Activated T-helper 17 cell treated with anti-CD3 and anti-CD28 coated beads, Interleukin-2, amount 50 U/mL, for 72 hours (primary cell): Measurements from ENCODE around the gene NPPC. TPM values are rescaled to one million over a fixed set of nuclear protein-coding genes. Genes with fewer than 3 reads are reported as not detected.

Experiments
- ATAC-seq: fragments of 150-1000 bp; cut with Tn5 transposase; replicated peaks from 2 replicates; pipeline ENCODE4 v1.10.0; 2021; ENCODE audit warnings: mild to moderate bottlenecking, moderate library complexity
- H3K27ac Mint-ChIP-seq: one replicate; pipeline ENCODE4 v1.8.0; 2022; ENCODE audit warnings: mixed read lengths
- H3K27me3 Mint-ChIP-seq: one replicate; pipeline ENCODE4 v1.8.0; 2022; ENCODE audit warnings: mixed read lengths
- H3K36me3 Mint-ChIP-seq: one replicate; pipeline ENCODE4 v1.8.0; 2022; ENCODE audit warnings: low read depth, mild to moderate bottlenecking, mixed read lengths
- H3K4me1 Mint-ChIP-seq: one replicate; pipeline ENCODE4 v1.8.0; 2022; ENCODE audit warnings: mixed read lengths
- H3K4me3 Mint-ChIP-seq: one replicate; pipeline ENCODE4 v1.8.0; 2022; ENCODE audit warnings: mild to moderate bottlenecking, mixed read lengths
- H3K9me3 Mint-ChIP-seq: one replicate; pipeline ENCODE4 v1.8.0; 2022; ENCODE audit warnings: mixed read lengths
- total RNA-seq, 2 donors: library from RNA; stranded (reverse); gene quantifications; one replicate each; pipeline ENCODE4 v1.2.3, GENCODE V29; 2022

Gene NPPC
- total RNA-seq, 2 donors from 2014 or later = not detected

- H3K27ac Mint-ChIP-seq = no peak overlapping the region
Measured at GRCh38 chr2:231946241-231946814, 20.1 kb upstream of the NPPC start.

GRCh38 chr2:231942180-231942579 lies 16.0 kb upstream of the NPPC start:
- Mint-ChIP-seq H3K4me3 (no peak overlapping the region), H3K27ac (no peak overlapping the region)

More at GRCh38 chr2:231946241-231946814, 20.1 kb upstream of the NPPC start:
- H3K4me3 Mint-ChIP-seq = no peak overlapping the region
- H3K27me3 Mint-ChIP-seq = peaks cover 3% of the 10 kb centered on the region
- no peaks in the 10 kb centered on the region for H3K9me3 Mint-ChIP-seq
- H3K4me1 Mint-ChIP-seq = no peaks in the 10 kb centered on the region
- no peak for ATAC-seq
- H3K36me3 Mint-ChIP-seq = no peaks in the 10 kb centered on the region

GRCh38 chr2:231941673-231942072 lies 15.5 kb upstream of the NPPC start:
- no peaks in the 10 kb centered on the region for H3K9me3 Mint-ChIP-seq
- no peak for ATAC-seq

More at GRCh38 chr2:231942180-231942579, 16.0 kb upstream of the NPPC start:
- Mint-ChIP-seq H3K27me3 (peaks cover 3% of the 10 kb centered on the region), H3K4me1 (no peaks in the 10 kb centered on the region), H3K9me3 (no peaks in the 10 kb centered on the region), H3K36me3 (no peaks in the 10 kb centered on the region)
- ATAC-seq = no peak

GRCh38 chr2:231940795-231941194 lies 14.6 kb upstream of the NPPC start:
- ATAC-seq = no peak
- no peak overlapping the region for H3K4me3 Mint-ChIP-seq
- no peaks in the 10 kb centered on the region for H3K9me3 Mint-ChIP-seq
- H3K27me3 Mint-ChIP-seq = peaks cover 3% of the 10 kb centered on the region
- no peaks in the 10 kb centered on the region for H3K36me3 Mint-ChIP-seq
- H3K27ac Mint-ChIP-seq = no peak overlapping the region
- no peaks in the 10 kb centered on the region for H3K4me1 Mint-ChIP-seq

More at GRCh38 chr2:231941673-231942072, 15.5 kb upstream of the NPPC start:
- peaks cover 3% of the 10 kb centered on the region for H3K27me3 Mint-ChIP-seq
- H3K4me3 Mint-ChIP-seq = no peak overlapping the region
- no peaks in the 10 kb centered on the region for H3K36me3 Mint-ChIP-seq
- H3K27ac Mint-ChIP-seq = no peak overlapping the region
- no peaks in the 10 kb centered on the region for H3K4me1 Mint-ChIP-seq

- Mint-ChIP-seq H3K4me3 (no peak overlapping the region), H3K27me3 (no peaks in the 10 kb centered on the region), H3K9me3 (no peaks in the 10 kb centered on the region), H3K4me1 (no peaks in the 10 kb centered on the region), H3K27ac (no peak overlapping the region), H3K36me3 (no peaks in the 10 kb centered on the region)
- ATAC-seq = no peak
Measured at GRCh38 chr2:231939022-231939421, 12.8 kb upstream of the NPPC start.

GRCh38 chr2:231937057-231937456 lies 10.9 kb upstream of the NPPC start:
- no peak for ATAC-seq
- H3K4me3 Mint-ChIP-seq = no peak overlapping the region
- H3K27me3 Mint-ChIP-seq = no peaks in the 10 kb centered on the region
- H3K36me3 Mint-ChIP-seq = no peaks in the 10 kb centered on the region
- H3K4me1 Mint-ChIP-seq = no peaks in the 10 kb centered on the region
- no peak overlapping the region for H3K27ac Mint-ChIP-seq
- H3K9me3 Mint-ChIP-seq = no peaks in the 10 kb centered on the region

GRCh38 chr2:231936491-231936890 lies 10.3 kb upstream of the NPPC start:
- no peaks in the 10 kb centered on the region for H3K9me3 Mint-ChIP-seq
- no peak for ATAC-seq
- no peaks in the 10 kb centered on the region for H3K27me3 Mint-ChIP-seq
- H3K27ac Mint-ChIP-seq = no peak overlapping the region
- no peak overlapping the region for H3K4me3 Mint-ChIP-seq
- no peaks in the 10 kb centered on the region for H3K36me3 Mint-ChIP-seq
- no peaks in the 10 kb centered on the region for H3K4me1 Mint-ChIP-seq

- no peak for ATAC-seq
- H3K9me3 Mint-ChIP-seq = no peaks in the 10 kb centered on the region
Measured at GRCh38 chr2:231935815-231936214, 9.6 kb upstream of the NPPC start.

GRCh38 chr2:231935207-231935524 lies 9.0 kb upstream of the NPPC start:
- H3K27me3 Mint-ChIP-seq = no peaks in the 10 kb centered on the region
- H3K27ac Mint-ChIP-seq = no peak overlapping the region
- no peaks in the 10 kb centered on the region for H3K36me3 Mint-ChIP-seq
- no peaks in the 10 kb centered on the region for H3K4me1 Mint-ChIP-seq
- H3K4me3 Mint-ChIP-seq = no peak overlapping the region
- no peaks in the 10 kb centered on the region for H3K9me3 Mint-ChIP-seq
- ATAC-seq = no peak

More at GRCh38 chr2:231935815-231936214, 9.6 kb upstream of the NPPC start:
- Mint-ChIP-seq H3K27me3 (no peaks in the 10 kb centered on the region), H3K4me1 (no peaks in the 10 kb centered on the region), H3K36me3 (no peaks in the 10 kb centered on the region), H3K4me3 (no peak overlapping the region), H3K27ac (no peak overlapping the region)

- no peaks in the 10 kb centered on the region for H3K9me3 Mint-ChIP-seq
- H3K27me3 Mint-ChIP-seq = no peaks in the 10 kb centered on the region
- no peaks in the 10 kb centered on the region for H3K36me3 Mint-ChIP-seq
- H3K27ac Mint-ChIP-seq = no peak overlapping the region
- H3K4me1 Mint-ChIP-seq = no peaks in the 10 kb centered on the region
- ATAC-seq = no peak
- H3K4me3 Mint-ChIP-seq = no peak overlapping the region
Measured at GRCh38 chr2:231934441-231935206, 8.4 kb upstream of the NPPC start.

- H3K9me3 Mint-ChIP-seq = no peaks in the 10 kb centered on the region
- no peaks in the 10 kb centered on the region for H3K36me3 Mint-ChIP-seq
- no peak overlapping the region for H3K27ac Mint-ChIP-seq
- no peak for ATAC-seq
- no peak overlapping the region for H3K4me3 Mint-ChIP-seq
- H3K4me1 Mint-ChIP-seq = no peaks in the 10 kb centered on the region
- H3K27me3 Mint-ChIP-seq = peaks cover 6% of the 10 kb centered on the region
Measured at GRCh38 chr2:231933916-231934401, 7.8 kb upstream of the NPPC start.

GRCh38 chr2:231932985-231933915 lies 7.1 kb upstream of the NPPC start:
- no peak overlapping the region for H3K4me3 Mint-ChIP-seq

GRCh38 chr2:231932711-231932970 lies 6.4 kb upstream of the NPPC start:
- peaks cover 18% of the 10 kb centered on the region for H3K27me3 Mint-ChIP-seq
- no peaks in the 10 kb centered on the region for H3K4me1 Mint-ChIP-seq
- no peak overlapping the region for H3K4me3 Mint-ChIP-seq
- no peak for ATAC-seq
- H3K9me3 Mint-ChIP-seq = no peaks in the 10 kb centered on the region
- no peak overlapping the region for H3K27ac Mint-ChIP-seq
- no peaks in the 10 kb centered on the region for H3K36me3 Mint-ChIP-seq

More at GRCh38 chr2:231932985-231933915, 7.1 kb upstream of the NPPC start:
- H3K9me3 Mint-ChIP-seq = no peaks in the 10 kb centered on the region
- H3K4me1 Mint-ChIP-seq = no peaks in the 10 kb centered on the region
- no peak for ATAC-seq
- no peaks in the 10 kb centered on the region for H3K36me3 Mint-ChIP-seq
- peaks cover 12% of the 10 kb centered on the region for H3K27me3 Mint-ChIP-seq
- no peak overlapping the region for H3K27ac Mint-ChIP-seq

- Mint-ChIP-seq H3K4me3 (no peak overlapping the region), H3K36me3 (no peaks in the 10 kb centered on the region), H3K27ac (no peak overlapping the region), H3K27me3 (peaks cover 29% of the 10 kb centered on the region), H3K9me3 (no peaks in the 10 kb centered on the region), H3K4me1 (no peaks in the 10 kb centered on the region)
- no peak for ATAC-seq
Measured at GRCh38 chr2:231931481-231931915, 5.3 kb upstream of the NPPC start.
